Measurements from ENCODE around the gene EVA1A.

EVA1A gene

DNA sequence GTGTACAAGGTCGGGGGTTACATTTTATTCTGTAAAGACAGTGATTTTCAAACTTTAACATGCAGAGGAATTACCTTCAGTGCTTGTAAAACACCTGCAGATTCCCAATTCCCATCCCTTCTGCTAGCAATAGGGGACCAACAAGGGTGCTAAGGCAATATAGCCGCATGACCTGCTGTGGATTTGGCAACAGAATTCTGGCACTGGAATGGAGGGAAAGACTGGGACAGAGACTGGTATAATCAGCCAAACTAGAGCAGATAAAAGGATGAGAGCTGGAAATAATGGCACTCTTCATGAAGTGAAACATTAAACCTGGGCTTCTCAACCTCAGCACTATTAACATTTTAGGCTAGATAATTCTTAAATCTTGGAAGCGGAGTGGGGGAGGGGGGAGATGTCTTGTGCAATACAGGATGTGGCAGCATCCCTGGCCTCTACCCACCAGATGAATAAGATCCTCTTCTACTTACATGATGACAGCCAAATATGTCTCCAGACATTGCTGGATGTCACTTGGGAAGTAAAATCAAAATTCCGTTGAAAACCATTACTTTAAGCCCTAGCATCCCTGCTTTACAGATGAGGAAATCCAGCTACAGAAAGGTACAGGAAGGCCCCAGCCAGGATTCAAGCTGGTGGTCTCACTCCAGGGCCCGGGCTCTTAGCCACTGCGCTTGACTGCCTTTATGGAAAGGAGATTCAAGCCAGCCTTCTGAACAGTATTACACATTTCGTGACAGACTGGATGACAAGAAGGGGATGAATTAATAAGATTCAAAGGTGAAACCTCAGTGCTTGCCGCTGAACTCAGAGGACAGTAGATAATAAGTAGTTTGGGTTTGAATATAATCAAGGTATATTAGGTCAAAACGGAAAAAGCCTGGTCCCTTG lies 1.7 kb downstream of the EVA1A start:
- Histone ChIP-seq H3K27ac (ENCODE audit: low read length) (no peak overlapping the region), H3K27me3 (ENCODE audit: control insufficient read depth, insufficient read depth, low read length) (peaks cover 36% of the 10 kb centered on the region), H3K4me1 (ENCODE audit: control insufficient read depth, low read depth, low read length) (peaks cover 20% of the 10 kb centered on the region), H3K36me3 (ENCODE audit: control insufficient read depth, low read depth, low read length) (no peaks in the 10 kb centered on the region), H3K4me3 (ENCODE audit: low read length) (no peak overlapping the region), H3K9ac (ENCODE audit: low read length) (no peak overlapping the region), H3K9me3 (ENCODE audit: control insufficient read depth, low read depth, low read length) (no peaks in the 10 kb centered on the region)

DNA sequence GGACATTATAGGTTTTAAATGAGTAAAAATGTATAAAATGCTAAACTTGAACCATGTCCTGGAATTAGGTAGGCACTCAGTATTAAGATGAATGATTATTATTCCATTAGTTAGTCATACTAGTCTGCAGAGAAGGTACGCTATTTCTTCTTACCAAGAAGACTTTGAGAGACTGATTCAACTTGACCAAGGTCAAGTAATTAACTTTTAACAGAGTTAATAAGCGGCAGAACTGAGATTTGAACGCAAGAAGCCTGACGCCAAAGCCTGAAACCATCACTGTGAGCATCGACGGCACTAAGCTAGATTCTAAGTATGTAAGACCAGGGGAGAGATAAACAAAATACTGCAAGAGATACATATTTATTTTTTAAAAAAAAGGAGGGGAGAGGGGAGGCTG lies 2.6 kb downstream of the EVA1A start:
- Histone ChIP-seq H3K9ac (ENCODE audit: low read length) (no peak overlapping the region), H3K27ac (ENCODE audit: low read length) (no peak overlapping the region), H3K36me3 (ENCODE audit: control insufficient read depth, low read depth, low read length) (no peaks in the 10 kb centered on the region), H3K4me1 (ENCODE audit: control insufficient read depth, low read depth, low read length) (peaks cover 28% of the 10 kb centered on the region), H3K4me3 (ENCODE audit: low read length) (no peak overlapping the region), H3K27me3 (ENCODE audit: control insufficient read depth, insufficient read depth, low read length) (peaks cover 36% of the 10 kb centered on the region), H3K9me3 (ENCODE audit: control insufficient read depth, low read depth, low read length) (no peaks in the 10 kb centered on the region)

DNA sequence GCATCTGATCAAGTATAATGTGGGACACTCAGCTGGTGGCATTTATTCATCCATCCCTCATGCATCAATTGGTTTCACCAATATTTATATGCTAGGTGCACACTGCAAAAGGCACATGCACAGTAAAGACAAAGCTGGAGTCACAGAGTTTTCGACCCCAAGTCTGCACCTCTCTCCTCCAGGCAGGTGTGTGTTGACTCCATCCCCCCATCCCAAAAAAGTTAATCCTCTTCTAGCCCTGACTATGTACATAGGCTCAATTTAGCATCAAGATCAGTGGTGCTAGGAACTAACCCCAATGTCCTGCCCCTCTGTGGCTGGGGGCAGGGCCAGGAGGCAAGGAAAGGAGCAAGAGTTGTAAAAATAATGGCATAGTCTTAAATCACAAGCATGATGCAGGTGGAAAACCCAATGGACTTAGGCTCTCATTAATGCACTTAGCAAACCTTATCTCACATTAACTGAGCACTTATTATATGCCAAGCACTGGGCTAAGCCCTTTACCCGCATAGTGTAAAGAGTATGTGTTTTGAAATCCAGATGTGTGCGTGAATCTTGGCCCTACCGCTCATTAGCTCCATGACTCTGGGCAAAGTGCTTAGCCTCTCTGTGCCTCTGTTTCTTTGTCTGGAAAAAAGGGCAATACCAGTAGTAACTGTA lies 3.1 kb downstream of the EVA1A start:
- peaks cover 34% of the 10 kb centered on the region for H3K27me3 ChIP-seq (ENCODE audit: control insufficient read depth, insufficient read depth, low read length)
- H3K9me3 ChIP-seq (ENCODE audit: control insufficient read depth, low read depth, low read length) = no peaks in the 10 kb centered on the region
- no peak overlapping the region for H3K27ac ChIP-seq (ENCODE audit: low read length)
- no peaks in the 10 kb centered on the region for H3K36me3 ChIP-seq (ENCODE audit: control insufficient read depth, low read depth, low read length)
- H3K9ac ChIP-seq (ENCODE audit: low read length) = no peak overlapping the region
- H3K4me3 ChIP-seq (ENCODE audit: low read length) = no peak overlapping the region
- peaks cover 30% of the 10 kb centered on the region for H3K4me1 ChIP-seq (ENCODE audit: control insufficient read depth, low read depth, low read length)

DNA sequence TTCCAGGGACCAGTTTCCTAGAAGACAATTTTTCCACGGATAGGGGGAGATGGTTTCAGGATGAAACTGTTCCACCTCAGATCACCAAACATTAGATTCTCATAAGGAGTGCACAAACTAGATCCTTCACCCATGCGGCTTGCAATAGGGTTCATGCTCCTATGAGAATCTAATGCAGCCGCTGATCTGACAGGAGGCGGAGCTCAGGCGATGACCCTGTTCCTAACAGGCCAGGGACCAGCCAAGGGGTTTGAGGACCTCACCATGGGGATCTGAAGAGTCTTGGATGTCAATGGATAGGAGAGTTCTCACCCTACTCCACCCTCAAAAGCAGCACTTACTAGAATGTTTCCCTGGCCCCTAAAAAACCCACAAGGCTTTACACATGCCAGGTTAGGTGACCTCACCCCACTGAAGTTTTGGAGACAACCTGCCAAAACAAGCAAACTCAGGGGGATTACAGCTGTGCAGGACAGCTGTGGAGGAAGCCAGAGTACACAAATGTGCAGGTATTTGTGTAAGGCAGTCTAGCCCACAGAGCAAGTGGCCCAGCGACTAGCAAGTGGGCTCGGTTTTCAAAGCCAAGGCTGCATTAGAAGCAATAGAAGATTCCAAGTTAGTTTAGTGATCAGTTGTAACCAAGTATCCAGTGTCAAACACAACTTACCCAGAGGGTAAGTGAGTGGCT lies 3.9 kb downstream of the EVA1A start:
- H3K9me3 ChIP-seq (ENCODE audit: control insufficient read depth, low read depth, low read length) = no peaks in the 10 kb centered on the region
- no peak overlapping the region for H3K4me3 ChIP-seq (ENCODE audit: low read length)
- H3K9ac ChIP-seq (ENCODE audit: low read length) = no peak overlapping the region
- H3K36me3 ChIP-seq (ENCODE audit: control insufficient read depth, low read depth, low read length) = no peaks in the 10 kb centered on the region
- peaks cover 29% of the 10 kb centered on the region for H3K4me1 ChIP-seq (ENCODE audit: control insufficient read depth, low read depth, low read length)
- H3K27me3 ChIP-seq (ENCODE audit: control insufficient read depth, insufficient read depth, low read length) = peaks cover 26% of the 10 kb centered on the region
- H3K27ac ChIP-seq (ENCODE audit: low read length) = no peak overlapping the region

DNA sequence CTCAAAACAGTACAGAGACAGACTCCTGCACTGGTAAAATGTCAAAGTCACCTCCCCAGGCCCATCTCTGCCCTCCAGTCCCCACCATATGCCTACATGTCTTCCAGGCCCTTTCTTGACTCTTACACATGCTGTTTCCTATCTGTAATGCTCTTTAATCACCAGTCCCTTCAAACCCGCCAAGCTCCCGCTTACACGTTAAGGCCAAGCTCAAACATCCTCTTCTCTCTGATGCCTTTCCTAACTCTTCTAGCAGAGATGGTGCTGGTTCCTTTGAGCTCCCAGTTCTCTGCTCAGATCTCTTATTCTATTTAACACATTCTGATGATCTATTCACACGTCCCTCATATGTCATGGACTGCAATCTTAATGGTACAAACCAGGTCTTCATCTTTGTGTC lies 5.0 kb downstream of the EVA1A start:
- Histone ChIP-seq H3K36me3 (ENCODE audit: control insufficient read depth, low read depth, low read length) (no peaks in the 10 kb centered on the region), H3K27ac (ENCODE audit: low read length) (no peak overlapping the region), H3K27me3 (ENCODE audit: control insufficient read depth, insufficient read depth, low read length) (peaks cover 18% of the 10 kb centered on the region), H3K4me1 (ENCODE audit: control insufficient read depth, low read depth, low read length) (peaks cover 22% of the 10 kb centered on the region), H3K9ac (ENCODE audit: low read length) (no peak overlapping the region), H3K9me3 (ENCODE audit: control insufficient read depth, low read depth, low read length) (no peaks in the 10 kb centered on the region), H3K4me3 (ENCODE audit: low read length) (no peak overlapping the region)

DNA sequence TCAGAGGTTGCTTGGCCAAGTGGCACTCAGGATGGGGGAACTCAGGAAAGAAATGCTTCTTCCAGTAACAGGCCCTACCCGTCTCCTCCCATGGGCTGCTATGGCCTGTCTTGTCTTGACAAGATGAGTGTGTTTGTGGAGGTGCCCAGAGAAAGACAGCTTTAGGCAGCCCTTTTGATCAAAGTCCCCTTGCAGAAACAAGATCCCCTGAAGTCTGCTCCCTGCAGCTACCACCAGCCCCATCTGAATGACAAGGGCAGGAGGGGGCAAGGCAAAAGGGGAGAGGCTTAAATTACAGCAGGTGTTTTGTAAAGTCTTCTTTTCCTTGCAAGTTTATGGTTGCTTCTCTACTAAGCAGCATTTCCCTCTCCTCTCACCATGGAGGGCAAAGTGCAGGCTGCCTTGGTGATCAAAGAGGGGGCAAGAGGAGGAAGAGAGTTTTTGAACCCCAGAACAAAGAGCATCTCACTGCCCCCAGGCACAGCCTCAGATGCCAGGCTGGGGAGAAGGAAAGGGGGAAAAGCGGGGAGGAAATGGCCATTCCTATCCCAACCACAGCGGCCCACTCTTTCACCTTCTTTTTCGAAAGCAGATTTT lies 6.7 kb downstream of the EVA1A start:
- H3K9ac ChIP-seq (ENCODE audit: low read length) = no peak overlapping the region
- no peaks in the 10 kb centered on the region for H3K36me3 ChIP-seq (ENCODE audit: control insufficient read depth, low read depth, low read length)
- H3K27me3 ChIP-seq (ENCODE audit: control insufficient read depth, insufficient read depth, low read length) = peaks cover 6% of the 10 kb centered on the region
- H3K27ac ChIP-seq (ENCODE audit: low read length) = no peak overlapping the region
- no peak overlapping the region for H3K4me3 ChIP-seq (ENCODE audit: low read length)
- no peaks in the 10 kb centered on the region for H3K9me3 ChIP-seq (ENCODE audit: control insufficient read depth, low read depth, low read length)
- H3K4me1 ChIP-seq (ENCODE audit: control insufficient read depth, low read depth, low read length) = peaks cover 22% of the 10 kb centered on the region

DNA sequence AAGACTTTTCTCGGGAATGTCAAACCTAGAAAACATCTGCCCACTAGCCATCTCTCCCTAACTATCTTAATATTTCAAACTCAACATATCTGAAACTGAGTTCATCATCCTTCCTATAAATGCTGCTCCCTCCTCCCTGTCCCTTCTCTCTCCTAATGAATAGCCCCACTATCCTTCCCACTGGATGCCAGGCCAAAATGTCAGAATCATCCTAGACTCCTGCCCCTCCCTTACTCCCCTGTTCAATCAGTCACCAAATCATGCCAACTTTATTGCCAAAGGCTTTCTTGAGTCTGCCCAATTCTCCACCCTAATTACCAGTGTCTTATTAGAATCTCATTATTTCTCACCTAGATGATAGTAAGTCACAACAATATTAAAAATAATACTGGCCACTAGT lies 8.5 kb downstream of the EVA1A start:
- H3K4me1 ChIP-seq (ENCODE audit: control insufficient read depth, low read depth, low read length) = peaks cover 22% of the 10 kb centered on the region
- no peak overlapping the region for H3K9ac ChIP-seq (ENCODE audit: low read length)
- H3K9me3 ChIP-seq (ENCODE audit: control insufficient read depth, low read depth, low read length) = no peaks in the 10 kb centered on the region
- no peaks in the 10 kb centered on the region for H3K36me3 ChIP-seq (ENCODE audit: control insufficient read depth, low read depth, low read length)
- H3K4me3 ChIP-seq (ENCODE audit: low read length) = no peak overlapping the region
- no peaks in the 10 kb centered on the region for H3K27me3 ChIP-seq (ENCODE audit: control insufficient read depth, insufficient read depth, low read length)
- no peak overlapping the region for H3K27ac ChIP-seq (ENCODE audit: low read length)

DNA sequence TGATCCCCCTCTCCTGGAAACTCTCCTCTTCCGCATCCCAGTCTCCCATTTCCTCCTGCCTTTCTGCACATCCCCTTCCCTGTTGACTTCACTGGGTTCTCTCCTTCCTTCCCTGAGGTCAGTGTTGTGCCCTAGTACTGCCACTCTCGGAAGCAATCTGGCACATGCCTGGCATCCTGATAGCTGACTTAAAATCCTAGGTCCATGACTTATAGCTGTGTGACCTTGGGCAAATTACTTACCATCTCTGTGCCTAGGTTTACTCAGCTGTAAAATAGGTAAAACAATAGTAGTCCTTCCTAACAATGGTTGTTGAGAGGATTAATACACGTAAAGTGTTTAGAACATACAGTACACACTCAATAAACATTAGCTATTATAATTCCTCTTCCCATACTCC lies 9.3 kb downstream of the EVA1A start:
- Histone ChIP-seq H3K27me3 (ENCODE audit: control insufficient read depth, insufficient read depth, low read length) (no peaks in the 10 kb centered on the region), H3K27ac (ENCODE audit: low read length) (no peak overlapping the region), H3K4me1 (ENCODE audit: control insufficient read depth, low read depth, low read length) (peaks cover 22% of the 10 kb centered on the region), H3K4me3 (ENCODE audit: low read length) (no peak overlapping the region), H3K9me3 (ENCODE audit: control insufficient read depth, low read depth, low read length) (no peaks in the 10 kb centered on the region), H3K36me3 (ENCODE audit: control insufficient read depth, low read depth, low read length) (no peaks in the 10 kb centered on the region), H3K9ac (ENCODE audit: low read length) (no peak overlapping the region)

DNA sequence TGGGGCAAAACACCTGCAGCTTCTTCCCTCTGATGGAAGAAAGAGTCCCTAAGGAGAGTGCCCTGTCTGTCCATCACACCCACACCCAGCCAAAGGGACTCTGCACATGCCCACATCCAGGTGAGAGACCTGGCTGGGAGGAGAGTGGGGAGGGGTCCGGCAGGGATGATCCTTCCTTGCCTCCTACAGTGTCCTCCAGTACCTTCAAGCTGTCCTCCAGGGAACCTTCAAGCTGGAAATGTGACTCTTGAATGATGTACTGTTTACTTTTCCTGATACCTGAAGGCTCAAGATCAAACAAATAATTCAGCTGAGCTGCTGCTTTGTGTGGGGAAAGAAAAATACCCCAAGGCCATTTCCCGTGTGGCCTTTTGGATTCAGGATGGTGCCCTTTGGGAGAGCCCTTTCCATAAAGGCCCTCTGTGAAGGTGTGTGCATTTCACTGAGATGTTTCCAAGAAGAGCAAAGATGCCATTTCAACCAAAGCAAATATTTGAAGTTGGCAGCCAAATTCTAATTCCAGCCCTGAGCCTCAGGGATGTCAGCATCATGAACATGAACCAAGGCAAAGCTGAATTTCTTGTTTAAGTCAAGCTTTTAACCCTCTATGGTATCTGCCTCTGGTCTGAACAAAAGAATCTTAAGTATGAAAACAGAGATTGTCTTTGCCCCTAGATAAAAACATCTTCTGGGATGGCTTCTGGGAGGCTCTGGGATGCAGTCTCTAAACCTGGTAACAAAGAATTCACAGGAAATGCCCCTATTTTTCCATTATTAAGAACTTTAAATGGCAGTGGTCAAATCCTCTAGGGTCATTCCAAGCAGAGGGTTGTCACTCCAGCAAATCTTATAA lies 11.1 kb downstream of the EVA1A start:
- no peak overlapping the region for H3K9ac ChIP-seq (ENCODE audit: low read length)
- no peak overlapping the region for H3K27ac ChIP-seq (ENCODE audit: low read length)
- peaks cover 12% of the 10 kb centered on the region for H3K4me1 ChIP-seq (ENCODE audit: control insufficient read depth, low read depth, low read length)
- H3K27me3 ChIP-seq (ENCODE audit: control insufficient read depth, insufficient read depth, low read length) = no peaks in the 10 kb centered on the region
- H3K9me3 ChIP-seq (ENCODE audit: control insufficient read depth, low read depth, low read length) = no peaks in the 10 kb centered on the region
- H3K4me3 ChIP-seq (ENCODE audit: low read length) = no peak overlapping the region
- no peaks in the 10 kb centered on the region for H3K36me3 ChIP-seq (ENCODE audit: control insufficient read depth, low read depth, low read length)

DNA sequence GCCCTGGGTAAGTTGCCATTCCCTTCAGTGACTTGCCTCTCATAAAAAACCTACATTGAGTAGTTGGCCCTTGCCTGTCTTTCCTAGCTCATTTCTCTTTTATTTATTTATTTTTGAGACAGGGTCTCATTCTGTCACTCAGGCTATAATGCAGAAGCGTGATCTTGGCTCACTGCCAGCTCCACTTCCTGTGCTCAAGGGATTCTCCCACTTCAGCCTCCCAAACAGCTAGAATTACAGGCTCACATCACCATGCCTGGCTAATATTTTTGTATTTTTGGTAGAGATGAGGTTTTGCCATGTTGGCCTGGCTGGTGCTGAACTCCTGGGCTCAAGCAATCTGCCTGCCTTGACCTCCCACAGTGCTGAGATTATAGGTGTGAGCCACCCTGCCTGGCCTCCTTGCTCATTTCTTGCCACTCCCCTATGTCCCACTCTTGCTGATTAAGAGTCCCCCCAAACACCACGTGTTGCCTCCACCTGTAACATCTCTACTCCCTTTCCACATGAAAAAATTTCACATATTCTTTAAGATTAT lies 12.6 kb downstream of the EVA1A start:
- Histone ChIP-seq H3K9ac (ENCODE audit: low read length) (no peak overlapping the region), H3K27me3 (ENCODE audit: control insufficient read depth, insufficient read depth, low read length) (no peaks in the 10 kb centered on the region), H3K4me1 (ENCODE audit: control insufficient read depth, low read depth, low read length) (peaks cover 1% of the 10 kb centered on the region), H3K36me3 (ENCODE audit: control insufficient read depth, low read depth, low read length) (no peaks in the 10 kb centered on the region), H3K4me3 (ENCODE audit: low read length) (no peak overlapping the region), H3K27ac (ENCODE audit: low read length) (no peak overlapping the region), H3K9me3 (ENCODE audit: control insufficient read depth, low read depth, low read length) (no peaks in the 10 kb centered on the region)
